IPS-NIHi11 (cell line): ENCODE data around the gene TIMP2.
A peak's percentile ranks its signal among the peaks of the same experiment; 100 is the strongest.
"Not testable (repeated sequence)": the region's sequence is repeated elsewhere in the genome, so short reads cannot be mapped to it uniquely, and the experiment has no call there.

Source experiments
- DNase-seq: peaks from one replicate; pipeline ENCODE4 v3.0.0; 2012; ENCODE audit warnings: mixed read lengths, low spot score

TIMP2 gene

GRCh38 chr17:78929908-78930775 is 5.0 kb upstream of the TIMP2 start:
- DNase-seq, result no peak

- DNase-seq, result peak; percentile 61
Measured at GRCh38 chr17:78925662-78926555, 722 bp upstream of the TIMP2 start.

- DNase-seq, result peak; percentile 54
Measured at GRCh38 chr17:78924481-78925151, 571 bp downstream of the TIMP2 start.

- DNase-seq, result peak; percentile 81
Measured at GRCh38 chr17:78923660-78924453, 1.3 kb downstream of the TIMP2 start.

GRCh38 chr17:78922816-78923498 is 2.2 kb downstream of the TIMP2 start:
- DNase-seq, result no peak

- no peak for DNase-seq
Measured at GRCh38 chr17:78921437-78921971, 3.7 kb downstream of the TIMP2 start.

- DNase-seq, result no peak
Measured at GRCh38 chr17:78920528-78920927, 4.7 kb downstream of the TIMP2 start.

GRCh38 chr17:78919861-78920450 is 5.2 kb downstream of the TIMP2 start:
- DNase-seq, result no peak

- DNase-seq, result no peak
Measured at GRCh38 chr17:78918979-78919378, 6.2 kb downstream of the TIMP2 start.

GRCh38 chr17:78917451-78918275 is 7.5 kb downstream of the TIMP2 start:
- DNase-seq, result no peak

GRCh38 chr17:78915872-78916632 is 9.1 kb downstream of the TIMP2 start:
- no peak for DNase-seq

GRCh38 chr17:78913115-78913514 is 12.1 kb downstream of the TIMP2 start:
- DNase-seq, result no peak

GRCh38 chr17:78912082-78912481 is 13.1 kb downstream of the TIMP2 start:
- no peak for DNase-seq

- DNase-seq, result not testable (repeated sequence)
Measured at GRCh38 chr17:78911543-78911942, 13.6 kb downstream of the TIMP2 start.

GRCh38 chr17:78910497-78911284 is 14.5 kb downstream of the TIMP2 start:
- DNase-seq, result no peak

- no peak for DNase-seq
Measured at GRCh38 chr17:78908426-78908825, 16.8 kb downstream of the TIMP2 start.

- no peak for DNase-seq
Measured at GRCh38 chr17:78905541-78905940, 19.6 kb downstream of the TIMP2 start.

- DNase-seq, result no peak
Measured at GRCh38 chr17:78905116-78905515, 20.1 kb downstream of the TIMP2 start.
